Hippocampal formation (tissue), 2 donors: ENCODE measurements around the gene GATB.
"Not testable (repeated sequence)": the region's sequence is repeated elsewhere in the genome, so short reads cannot be mapped to it uniquely, and the experiment has no call there.

ENCODE experiments used
- DNase-seq, 2 donors: peaks; one replicate each; lab custom pipeline; 2025; lab: John Stamatoyannopoulos, UW

GATB gene

GRCh38 chr4:151784706-151785105, 23.9 kb upstream of the GATB start:
- no peak for DNase-seq

GRCh38 chr4:151783867-151784266, 23.1 kb upstream of the GATB start:
- DNase-seq = no peak

GRCh38 chr4:151782296-151782695, 21.5 kb upstream of the GATB start:
- no peak for DNase-seq

GRCh38 chr4:151781026-151781425, 20.2 kb upstream of the GATB start:
- DNase-seq = peak in 1 of 2 donors; percentile 9

GRCh38 chr4:151777471-151777870, 16.7 kb upstream of the GATB start:
- no peak for DNase-seq

GRCh38 chr4:151774324-151774723, 13.5 kb upstream of the GATB start:
- DNase-seq = no peak

GRCh38 chr4:151772274-151772673, 11.5 kb upstream of the GATB start:
- no peak for DNase-seq

- DNase-seq = no peak
These were observed 10.9 kb upstream of the GATB start for GRCh38 chr4:151771664-151772063.

- DNase-seq = no peak
These were observed 9.3 kb upstream of the GATB start for GRCh38 chr4:151770154-151770553.

- DNase-seq = no peak
These were observed 8.0 kb upstream of the GATB start for GRCh38 chr4:151768835-151769234.

- no peak for DNase-seq
These were observed 5.9 kb upstream of the GATB start for GRCh38 chr4:151766691-151767090.

- DNase-seq = no peak
These were observed 805 bp downstream of the GATB start for GRCh38 chr4:151760002-151760401.

- DNase-seq = no peak
These were observed 7.8 kb downstream of the GATB start for GRCh38 chr4:151753056-151753455.

GRCh38 chr4:151750156-151750555, 10.7 kb downstream of the GATB start:
- DNase-seq = no peak

- no peak for DNase-seq
These were observed 15.2 kb downstream of the GATB start for GRCh38 chr4:151745481-151746231.

- DNase-seq = no peak
These were observed 16.2 kb downstream of the GATB start for GRCh38 chr4:151744614-151745013.

- no peak for DNase-seq
These were observed 16.9 kb downstream of the GATB start for GRCh38 chr4:151743894-151744293.

- DNase-seq = no peak
These were observed 17.5 kb downstream of the GATB start for GRCh38 chr4:151743128-151743854.

GRCh38 chr4:151738720-151739517, 21.9 kb downstream of the GATB start:
- no peak for DNase-seq

GRCh38 chr4:151736852-151737251, 24.0 kb downstream of the GATB start:
- DNase-seq = not testable (repeated sequence)

GRCh38 chr4:151736361-151736760, 24.4 kb downstream of the GATB start:
- no peak for DNase-seq

GRCh38 chr4:151731670-151732069, 29.1 kb downstream of the GATB start:
- not testable (repeated sequence) for DNase-seq
